GM12878 (cell line): ENCODE results near the gene ACE. TPM values are rescaled to one million over a fixed set of nuclear protein-coding genes. Genes with fewer than 3 reads are reported as not detected.

Source experiments
- CBFB ChIP-seq: IDR thresholded peaks from 2 replicates; pipeline ENCODE4 v1.6.1; 2016; ENCODE audit warnings: antibody characterized with exemption, low read depth
- CHD2 ChIP-seq: IDR thresholded peaks from 2 replicates; pipeline ENCODE4 v1.6.1; 2011; ENCODE audit warnings: low read depth, low read length, improper control_type of control experiment, borderline replicate concordance
- EED ChIP-seq: sonication (generic); IDR thresholded peaks from 2 replicates; pipeline ENCODE4 v1.6.1; 2016; ENCODE audit warnings: antibody characterized with exemption, low read depth
- FOS ChIP-seq: IDR thresholded peaks from 3 replicates; pipeline ENCODE4 v1.6.1; 2011; ENCODE audit warnings: borderline replicate concordance; ENCODE audit not compliant: insufficient read length; ENCODE audit errors: extremely low read depth
- IKZF2 ChIP-seq, 2 experiments: fragments of 450-650 bp; IDR thresholded peaks; 2 replicates each; pipeline ENCODE4 v1.6.1; 2017; ENCODE audit warnings: mild to moderate bottlenecking in 2 of 2, moderate library complexity in 2 of 2
- KLF5 ChIP-seq: fragments of 450-650 bp; IDR thresholded peaks from 2 replicates; pipeline ENCODE4 v1.6.1; 2014; ENCODE audit warnings: mild to moderate bottlenecking; ENCODE audit not compliant: partially characterized antibody
- MTA3 ChIP-seq: IDR thresholded peaks from 2 replicates; pipeline ENCODE4 v1.6.1; 2012; ENCODE audit warnings: low read length, inconsistent platforms, borderline replicate concordance
- MXI1 ChIP-seq: fragments of 150-350 bp; IDR thresholded peaks from 2 replicates; pipeline ENCODE4 v1.6.1; 2011; ENCODE audit warnings: low read depth, mild to moderate bottlenecking, inconsistent platforms, low read length, improper control_type of control experiment
- NFYA ChIP-seq: IDR thresholded peaks from 2 replicates; pipeline ENCODE4 v1.6.1; 2011; ENCODE audit warnings: low read depth, mild to moderate bottlenecking, low read length, improper control_type of control experiment, borderline replicate concordance
- NRF1 ChIP-seq: conservative IDR thresholded peaks from 2 replicates; pipeline ENCODE4 v1.6.1; 2011; ENCODE audit warnings: mild to moderate bottlenecking, low read depth, low read length, improper control_type of control experiment
- POLR2A ChIP-seq: IDR thresholded peaks from 2 replicates; pipeline ENCODE4 v1.6.1; 2011; ENCODE audit warnings: low read depth, mild to moderate bottlenecking, low read length
- RB1 ChIP-seq: fragments of 450-650 bp; formaldehyde crosslinking; IDR thresholded peaks from 2 replicates; pipeline ENCODE4 v1.6.1; 2017; ENCODE audit warnings: mild to moderate bottlenecking, borderline replicate concordance
- RELA ChIP-seq: fragments of 450-650 bp; IDR thresholded peaks from 2 replicates; pipeline ENCODE4 v1.8.0; 2014; ENCODE audit warnings: borderline replicate concordance; ENCODE audit not compliant: partially characterized antibody
- RFX5 ChIP-seq: IDR thresholded peaks from 2 replicates; pipeline ENCODE4 v1.6.1; 2011; ENCODE audit warnings: low read depth, low read length, improper control_type of control experiment
- SMAD1 ChIP-seq: fragments of 450-650 bp; IDR thresholded peaks from 2 replicates; pipeline ENCODE4 v1.6.1; 2018; ENCODE audit warnings: mild to moderate bottlenecking, low read depth; ENCODE audit not compliant: partially characterized antibody
- SPI1 ChIP-seq: IDR thresholded peaks from 2 replicates; pipeline ENCODE4 v1.6.1; 2011; ENCODE audit warnings: low read depth, mild to moderate bottlenecking, low read length, moderate library complexity, borderline replicate concordance; ENCODE audit not compliant: insufficient read depth
- SUPT20H ChIP-seq: IDR thresholded peaks from 2 replicates; pipeline ENCODE4 v1.6.1; 2011; ENCODE audit warnings: low read depth, mild to moderate bottlenecking, low read length, moderate library complexity, borderline replicate concordance; ENCODE audit not compliant: control insufficient read depth
- YY1 ChIP-seq: IDR thresholded peaks from 2 replicates; pipeline ENCODE4 v1.6.1; 2011; ENCODE audit warnings: low read depth, mild to moderate bottlenecking, low read length
- ZBED1 ChIP-seq: IDR thresholded peaks from 2 replicates; pipeline ENCODE4 v1.6.1; 2016; ENCODE audit warnings: borderline replicate concordance
- ZNF217 ChIP-seq: fragments of 450-650 bp; IDR thresholded peaks from 2 replicates; pipeline ENCODE4 v1.6.1; 2017; ENCODE audit warnings: antibody characterized with exemption, mild to moderate bottlenecking
- ZNF622 ChIP-seq: fragments of 450-650 bp; IDR thresholded peaks from 2 replicates; pipeline ENCODE4 v1.6.1; 2017; ENCODE audit warnings: mild to moderate bottlenecking, inconsistent platforms
- polyA plus RNA-seq, 11 experiments: library from polyadenylated mRNA; depleted of rRNA in 4 of 11; unstranded in 6 of 11; stranded (reverse) in 5 of 11; fragments of >200 nt; fragmentation: Nextera tagmentation in 4 of 11; fragmentation: Illumina TruSeq in 1 of 11; extraction: Ambion mirVana in 4 of 11; extraction: Trizol in 1 of 11; gene quantifications; 1 replicate in 1 of 11; 2 replicates in 10 of 11; pipeline versions ENCODE4 v1.2.1 to v1.2.3, GENCODE V29; 2011 to 2016; ENCODE audit warnings: inconsistent platforms in 2 of 11, missing spikeins in 2 of 11, low read depth in 1 of 11
- total RNA-seq, 4 experiments: library from RNA; depleted of rRNA in 3 of 4; stranded (reverse); fragments of >200 nt in 3 of 4; fragmentation: Illumina TruSeq in 1 of 4; extraction: Trizol in 1 of 4; gene quantifications; 2 replicates each; pipeline versions ENCODE4 v1.2.1 to v1.2.3, GENCODE V29; 2013 to 2021
- TF ChIP-seq, protein P1 (sequence below): IDR thresholded peaks from 2 replicates; pipeline ENCODE4 v1.6.1; 2011; ENCODE audit warnings: mild to moderate bottlenecking, low read depth, low read length, moderate library complexity; ENCODE audit not compliant: insufficient replicate concordance
- TF ChIP-seq, protein P2 (sequence below): IDR thresholded peaks from 2 replicates; pipeline ENCODE4 v1.6.1; 2012; ENCODE audit warnings: improper control_type of control experiment, low read depth, low read length; ENCODE audit not compliant: insufficient replicate concordance
- TF ChIP-seq, protein P3 (sequence below): fragments of 150-350 bp; IDR thresholded peaks from 2 replicates; pipeline ENCODE4 v1.6.1; 2014; ENCODE audit warnings: mild to moderate bottlenecking, low read depth, low read length

The ACE gene
- total and polyA plus RNA-seq, 10 of the 15 experiments (the other 5 are each of a cell fraction or from before 2014, with no cell fraction given), result 0.46 TPM; not detected in 9

DNA sequence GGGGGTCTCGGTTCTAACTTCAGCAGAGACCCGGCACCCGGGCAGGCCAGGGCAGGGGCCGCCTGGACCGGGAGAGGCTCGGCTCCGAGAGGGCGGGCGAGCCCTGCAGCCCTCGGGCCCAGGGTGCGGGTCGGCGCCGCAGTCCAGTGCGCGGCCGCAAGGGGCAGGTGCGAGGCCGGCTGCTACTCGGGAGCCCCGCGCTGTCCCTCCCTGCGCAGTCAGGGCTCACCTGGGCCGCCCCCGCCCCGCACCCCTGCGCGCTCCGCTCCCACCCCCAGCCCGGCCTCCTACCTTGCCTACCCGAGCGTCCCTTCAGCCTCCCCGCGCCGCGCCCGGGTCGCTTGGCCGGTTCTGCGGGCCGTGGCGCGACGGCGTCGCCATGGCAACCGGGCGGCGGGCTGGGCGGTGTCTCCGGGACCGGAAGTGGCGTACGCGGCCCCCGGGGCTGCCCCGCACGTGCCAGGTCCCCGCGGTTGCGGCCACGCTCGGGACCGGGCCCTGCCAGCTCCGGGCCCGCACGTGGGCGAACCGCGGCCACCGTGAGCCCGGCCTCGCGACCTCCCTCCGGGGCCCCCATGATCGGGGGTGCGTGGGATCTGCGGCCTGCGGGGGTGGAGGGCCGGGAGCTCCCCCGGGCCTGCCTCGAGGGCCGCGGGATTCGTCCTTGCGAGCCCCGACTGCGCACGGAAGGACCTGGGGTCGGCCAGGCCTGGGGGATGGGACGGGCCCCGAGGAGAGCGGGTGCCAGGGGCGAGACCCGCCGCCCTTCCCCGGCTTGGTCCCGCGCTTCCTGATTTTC lies 30.7 kb upstream of the ACE start, which contains the start of gene CYB561 (continued):
- TF ChIP-seq, protein P1, sequence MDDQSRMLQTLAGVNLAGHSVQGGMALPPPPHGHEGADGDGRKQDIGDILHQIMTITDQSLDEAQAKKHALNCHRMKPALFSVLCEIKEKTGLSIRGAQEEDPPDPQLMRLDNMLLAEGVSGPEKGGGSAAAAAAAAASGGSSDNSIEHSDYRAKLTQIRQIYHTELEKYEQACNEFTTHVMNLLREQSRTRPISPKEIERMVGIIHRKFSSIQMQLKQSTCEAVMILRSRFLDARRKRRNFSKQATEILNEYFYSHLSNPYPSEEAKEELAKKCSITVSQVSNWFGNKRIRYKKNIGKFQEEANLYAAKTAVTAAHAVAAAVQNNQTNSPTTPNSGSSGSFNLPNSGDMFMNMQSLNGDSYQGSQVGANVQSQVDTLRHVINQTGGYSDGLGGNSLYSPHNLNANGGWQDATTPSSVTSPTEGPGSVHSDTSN, result no peak
- TF ChIP-seq SPI1 (no peak), CHD2 (0 out of 2 replicates have a peak, but pooled peaks have one; percentile 6), ZBED1 (no peak), NRF1 (no peak), SMAD1 (no peak), MXI1 (peak; percentile 68; the same call in 1 of the 2 replicates), IKZF2 (IDR thresholded peaks at IDR 0.05) (no peak), ZNF217 (no peak), CBFB (no peak), SUPT20H (no peak), RELA (peak; percentile 80), KLF5 (peak; percentile 53), MTA3 (no peak), YY1 (0 out of 2 replicates have a peak, but pooled peaks have one; percentile 18), NFYA (no peak), RFX5 (no peak), ZNF622 (no peak), POLR2A (0 out of 2 replicates have a peak, but pooled peaks have one; percentile 4), EED (no peak), FOS (no peak), RB1 (peak; percentile 35; the same call in 1 of the 2 replicates)
- TF ChIP-seq, protein P2, sequence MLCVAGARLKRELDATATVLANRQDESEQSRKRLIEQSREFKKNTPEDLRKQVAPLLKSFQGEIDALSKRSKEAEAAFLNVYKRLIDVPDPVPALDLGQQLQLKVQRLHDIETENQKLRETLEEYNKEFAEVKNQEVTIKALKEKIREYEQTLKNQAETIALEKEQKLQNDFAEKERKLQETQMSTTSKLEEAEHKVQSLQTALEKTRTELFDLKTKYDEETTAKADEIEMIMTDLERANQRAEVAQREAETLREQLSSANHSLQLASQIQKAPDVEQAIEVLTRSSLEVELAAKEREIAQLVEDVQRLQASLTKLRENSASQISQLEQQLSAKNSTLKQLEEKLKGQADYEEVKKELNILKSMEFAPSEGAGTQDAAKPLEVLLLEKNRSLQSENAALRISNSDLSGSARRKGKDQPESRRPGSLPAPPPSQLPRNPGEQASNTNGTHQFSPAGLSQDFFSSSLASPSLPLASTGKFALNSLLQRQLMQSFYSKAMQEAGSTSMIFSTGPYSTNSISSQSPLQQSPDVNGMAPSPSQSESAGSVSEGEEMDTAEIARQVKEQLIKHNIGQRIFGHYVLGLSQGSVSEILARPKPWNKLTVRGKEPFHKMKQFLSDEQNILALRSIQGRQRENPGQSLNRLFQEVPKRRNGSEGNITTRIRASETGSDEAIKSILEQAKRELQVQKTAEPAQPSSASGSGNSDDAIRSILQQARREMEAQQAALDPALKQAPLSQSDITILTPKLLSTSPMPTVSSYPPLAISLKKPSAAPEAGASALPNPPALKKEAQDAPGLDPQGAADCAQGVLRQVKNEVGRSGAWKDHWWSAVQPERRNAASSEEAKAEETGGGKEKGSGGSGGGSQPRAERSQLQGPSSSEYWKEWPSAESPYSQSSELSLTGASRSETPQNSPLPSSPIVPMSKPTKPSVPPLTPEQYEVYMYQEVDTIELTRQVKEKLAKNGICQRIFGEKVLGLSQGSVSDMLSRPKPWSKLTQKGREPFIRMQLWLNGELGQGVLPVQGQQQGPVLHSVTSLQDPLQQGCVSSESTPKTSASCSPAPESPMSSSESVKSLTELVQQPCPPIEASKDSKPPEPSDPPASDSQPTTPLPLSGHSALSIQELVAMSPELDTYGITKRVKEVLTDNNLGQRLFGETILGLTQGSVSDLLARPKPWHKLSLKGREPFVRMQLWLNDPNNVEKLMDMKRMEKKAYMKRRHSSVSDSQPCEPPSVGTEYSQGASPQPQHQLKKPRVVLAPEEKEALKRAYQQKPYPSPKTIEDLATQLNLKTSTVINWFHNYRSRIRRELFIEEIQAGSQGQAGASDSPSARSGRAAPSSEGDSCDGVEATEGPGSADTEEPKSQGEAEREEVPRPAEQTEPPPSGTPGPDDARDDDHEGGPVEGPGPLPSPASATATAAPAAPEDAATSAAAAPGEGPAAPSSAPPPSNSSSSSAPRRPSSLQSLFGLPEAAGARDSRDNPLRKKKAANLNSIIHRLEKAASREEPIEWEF, result no peak
- TF ChIP-seq, protein P3, sequence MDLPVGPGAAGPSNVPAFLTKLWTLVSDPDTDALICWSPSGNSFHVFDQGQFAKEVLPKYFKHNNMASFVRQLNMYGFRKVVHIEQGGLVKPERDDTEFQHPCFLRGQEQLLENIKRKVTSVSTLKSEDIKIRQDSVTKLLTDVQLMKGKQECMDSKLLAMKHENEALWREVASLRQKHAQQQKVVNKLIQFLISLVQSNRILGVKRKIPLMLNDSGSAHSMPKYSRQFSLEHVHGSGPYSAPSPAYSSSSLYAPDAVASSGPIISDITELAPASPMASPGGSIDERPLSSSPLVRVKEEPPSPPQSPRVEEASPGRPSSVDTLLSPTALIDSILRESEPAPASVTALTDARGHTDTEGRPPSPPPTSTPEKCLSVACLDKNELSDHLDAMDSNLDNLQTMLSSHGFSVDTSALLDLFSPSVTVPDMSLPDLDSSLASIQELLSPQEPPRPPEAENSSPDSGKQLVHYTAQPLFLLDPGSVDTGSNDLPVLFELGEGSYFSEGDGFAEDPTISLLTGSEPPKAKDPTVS, result no peak
